Transverse colon (tissue), 4 donors: ENCODE data around the gene ZNF609.

Experiments used
- CTCF ChIP-seq, 5 experiments: fragments of 200-600 bp in 3 of 5; fragments of 450-650 bp in 2 of 5; sonication (generic) in 3 of 5; IDR thresholded peaks; 1 replicate in 2 of 5; 2 replicates in 3 of 5; pipeline ENCODE4 v1.5.1; 2016 to 2017; ENCODE audit warnings: antibody characterized with exemption in 5 of 5, inconsistent platforms in 3 of 5, mild to moderate bottlenecking in 2 of 5, moderate library complexity in 1 of 5
- POLR2AphosphoS5 ChIP-seq, 3 donors: sonication (generic); formaldehyde crosslinking; IDR thresholded peaks; one replicate each; pipeline ENCODE4 v1.6.1; 2016; ENCODE audit warnings: antibody characterized with exemption in 3 of 3

GRCh38 chr15:64562003-64562640 lies 101.7 kb downstream of the ZNF609 start:
- no peak for TF ChIP-seq CTCF (IDR thresholded peaks at IDR 0.05)
- no peak for TF ChIP-seq POLR2AphosphoS5 (IDR thresholded peaks at IDR 0.05)
